Upper lobe of left lung (tissue), 4 donors: ENCODE data around the gene A1BG.

Source experiments
- CTCF ChIP-seq, 6 experiments: fragments of 450-650 bp in 4 of 6; fragments of 200-600 bp in 2 of 6; sonication (generic) in 2 of 6; IDR thresholded peaks; one replicate each; pipeline ENCODE4 v1.5.1; 2016 to 2019; ENCODE audit warnings: antibody characterized with exemption in 6 of 6
- POLR2A ChIP-seq, 4 donors: fragments of 450-650 bp; IDR thresholded peaks; one replicate each; pipeline ENCODE4 v1.5.1; 2016 to 2017; ENCODE audit warnings: antibody characterized with exemption in 4 of 4, mild to moderate bottlenecking in 2 of 4

- TF ChIP-seq CTCF (IDR thresholded peaks at IDR 0.05) (no peak), POLR2A (IDR thresholded peaks at IDR 0.05) (no peak)
These were observed 32.1 kb upstream of the A1BG start for GRCh38 chr19:58385313-58385890.
